ENCODE measurements around the gene TP53TG5.

TP53TG5 gene

DNA sequence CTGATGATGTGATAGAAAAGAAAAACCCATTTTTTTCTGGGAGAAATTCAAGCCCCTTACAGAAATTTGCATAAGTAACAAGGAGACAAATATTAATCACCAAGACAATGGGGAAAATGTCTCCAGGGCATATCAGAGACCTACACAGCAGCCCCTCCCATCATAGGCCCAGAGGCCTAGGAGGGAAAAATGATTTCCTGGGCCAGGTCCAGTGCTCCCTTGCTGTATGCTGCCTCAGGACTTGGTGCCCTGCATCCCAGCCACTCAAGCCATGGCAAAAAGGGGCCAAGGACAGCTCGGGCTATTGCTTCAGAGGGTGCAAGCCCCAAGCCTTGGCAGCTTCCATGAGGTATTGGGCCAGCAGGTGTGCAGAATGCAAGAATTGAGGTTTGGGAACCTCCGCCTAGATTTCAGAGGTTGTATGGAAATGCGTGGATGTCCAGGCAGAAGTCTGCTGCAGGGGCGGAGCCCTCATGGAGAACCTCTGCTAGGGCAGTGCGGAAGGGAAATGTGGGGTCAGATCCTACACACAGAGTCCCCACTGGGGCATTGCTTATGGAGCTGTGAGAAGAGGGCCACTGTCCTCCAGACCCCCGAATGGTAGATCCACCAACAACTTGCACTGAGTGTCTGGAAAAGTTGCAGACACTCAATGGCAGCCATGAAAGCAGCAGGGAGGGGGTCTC lies 22.4 kb upstream of the TP53TG5 start:
- ATAC-seq, result no peak
- TF ChIP-seq ZFP30 (CRISPR knock-in tag; IDR thresholded peaks at IDR 0.05) (no peak), TCF4 (CRISPR knock-in tag; IDR thresholded peaks at IDR 0.05; ENCODE audit: borderline replicate concordance) (no peak), ZNF565 (CRISPR knock-in tag; conservative IDR thresholded peaks at IDR 0.05; ENCODE audit: low read depth) (no peak), ZNF70 (CRISPR knock-in tag; IDR thresholded peaks at IDR 0.05) (no peak), ISL1 (CRISPR knock-in tag; IDR thresholded peaks at IDR 0.05) (no peak), GLIS3 (CRISPR knock-in tag; IDR thresholded peaks at IDR 0.05) (no peak), BACH2 (CRISPR knock-in tag; IDR thresholded peaks at IDR 0.05; ENCODE audit: borderline replicate concordance) (no peak)
- TF ChIP-seq, protein P1, sequence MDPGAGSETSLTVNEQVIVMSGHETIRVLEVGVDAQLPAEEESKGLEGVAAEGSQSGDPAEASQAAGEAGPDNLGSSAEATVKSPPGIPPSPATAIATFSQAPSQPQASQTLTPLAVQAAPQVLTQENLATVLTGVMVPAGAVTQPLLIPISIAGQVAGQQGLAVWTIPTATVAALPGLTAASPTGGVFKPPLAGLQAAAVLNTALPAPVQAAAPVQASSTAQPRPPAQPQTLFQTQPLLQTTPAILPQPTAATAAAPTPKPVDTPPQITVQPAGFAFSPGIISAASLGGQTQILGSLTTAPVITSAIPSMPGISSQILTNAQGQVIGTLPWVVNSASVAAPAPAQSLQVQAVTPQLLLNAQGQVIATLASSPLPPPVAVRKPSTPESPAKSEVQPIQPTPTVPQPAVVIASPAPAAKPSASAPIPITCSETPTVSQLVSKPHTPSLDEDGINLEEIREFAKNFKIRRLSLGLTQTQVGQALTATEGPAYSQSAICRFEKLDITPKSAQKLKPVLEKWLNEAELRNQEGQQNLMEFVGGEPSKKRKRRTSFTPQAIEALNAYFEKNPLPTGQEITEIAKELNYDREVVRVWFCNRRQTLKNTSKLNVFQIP (CRISPR knock-in tag; IDR thresholded peaks at IDR 0.05; ENCODE audit: borderline replicate concordance, low read depth), result no peak
- TF ChIP-seq, protein P2, sequence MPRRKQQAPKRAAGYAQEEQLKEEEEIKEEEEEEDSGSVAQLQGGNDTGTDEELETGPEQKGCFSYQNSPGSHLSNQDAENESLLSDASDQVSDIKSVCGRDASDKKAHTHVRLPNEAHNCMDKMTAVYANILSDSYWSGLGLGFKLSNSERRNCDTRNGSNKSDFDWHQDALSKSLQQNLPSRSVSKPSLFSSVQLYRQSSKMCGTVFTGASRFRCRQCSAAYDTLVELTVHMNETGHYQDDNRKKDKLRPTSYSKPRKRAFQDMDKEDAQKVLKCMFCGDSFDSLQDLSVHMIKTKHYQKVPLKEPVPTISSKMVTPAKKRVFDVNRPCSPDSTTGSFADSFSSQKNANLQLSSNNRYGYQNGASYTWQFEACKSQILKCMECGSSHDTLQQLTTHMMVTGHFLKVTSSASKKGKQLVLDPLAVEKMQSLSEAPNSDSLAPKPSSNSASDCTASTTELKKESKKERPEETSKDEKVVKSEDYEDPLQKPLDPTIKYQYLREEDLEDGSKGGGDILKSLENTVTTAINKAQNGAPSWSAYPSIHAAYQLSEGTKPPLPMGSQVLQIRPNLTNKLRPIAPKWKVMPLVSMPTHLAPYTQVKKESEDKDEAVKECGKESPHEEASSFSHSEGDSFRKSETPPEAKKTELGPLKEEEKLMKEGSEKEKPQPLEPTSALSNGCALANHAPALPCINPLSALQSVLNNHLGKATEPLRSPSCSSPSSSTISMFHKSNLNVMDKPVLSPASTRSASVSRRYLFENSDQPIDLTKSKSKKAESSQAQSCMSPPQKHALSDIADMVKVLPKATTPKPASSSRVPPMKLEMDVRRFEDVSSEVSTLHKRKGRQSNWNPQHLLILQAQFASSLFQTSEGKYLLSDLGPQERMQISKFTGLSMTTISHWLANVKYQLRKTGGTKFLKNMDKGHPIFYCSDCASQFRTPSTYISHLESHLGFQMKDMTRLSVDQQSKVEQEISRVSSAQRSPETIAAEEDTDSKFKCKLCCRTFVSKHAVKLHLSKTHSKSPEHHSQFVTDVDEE (CRISPR knock-in tag; IDR thresholded peaks at IDR 0.05), result no peak

DNA sequence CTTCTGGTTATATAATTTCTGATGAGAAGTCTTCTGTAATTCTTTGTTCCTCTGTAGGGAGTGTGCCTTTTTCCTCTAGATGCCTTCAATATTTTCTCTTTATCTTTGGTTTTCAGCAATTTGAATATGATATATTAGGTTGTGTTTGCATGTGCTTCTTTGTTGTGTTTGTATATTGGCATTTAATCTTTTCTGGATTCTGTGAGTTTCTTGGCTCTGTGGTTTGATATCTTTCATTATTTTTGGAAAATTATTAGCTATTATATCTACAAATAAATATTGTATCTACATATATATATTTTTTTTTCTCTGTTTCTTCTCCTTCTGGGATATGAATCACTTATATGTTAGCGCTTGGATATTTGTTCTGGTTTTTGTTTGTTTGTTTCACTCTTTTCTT lies 20.9 kb upstream of the TP53TG5 start:
- ATAC-seq, result no peak
- TF ChIP-seq TCF4 (CRISPR knock-in tag; IDR thresholded peaks at IDR 0.05; ENCODE audit: borderline replicate concordance) (no peak), PPARA (CRISPR knock-in tag; IDR thresholded peaks at IDR 0.05; ENCODE audit: borderline replicate concordance) (no peak), ZNF565 (CRISPR knock-in tag; conservative IDR thresholded peaks at IDR 0.05; ENCODE audit: low read depth) (no peak), ZFP30 (CRISPR knock-in tag; IDR thresholded peaks at IDR 0.05) (no peak), BACH2 (CRISPR knock-in tag; IDR thresholded peaks at IDR 0.05; ENCODE audit: borderline replicate concordance) (no peak), CSDC2 (CRISPR knock-in tag; IDR thresholded peaks at IDR 0.05) (no peak), ZFP3 (CRISPR knock-in tag; IDR thresholded peaks at IDR 0.05) (no peak), ZNF70 (CRISPR knock-in tag; IDR thresholded peaks at IDR 0.05) (no peak), ISL1 (CRISPR knock-in tag; IDR thresholded peaks at IDR 0.05) (no peak), RARB (CRISPR knock-in tag; IDR thresholded peaks at IDR 0.05) (no peak), GLIS3 (CRISPR knock-in tag; IDR thresholded peaks at IDR 0.05) (no peak), SNAI2 (CRISPR knock-in tag; IDR thresholded peaks at IDR 0.05) (no peak), OSR1 (CRISPR knock-in tag; IDR thresholded peaks at IDR 0.05) (no peak), ZC3H10 (CRISPR knock-in tag; IDR thresholded peaks at IDR 0.05) (no peak), ESRRG (CRISPR knock-in tag; IDR thresholded peaks at IDR 0.05) (no peak)
- TF ChIP-seq, protein P3, sequence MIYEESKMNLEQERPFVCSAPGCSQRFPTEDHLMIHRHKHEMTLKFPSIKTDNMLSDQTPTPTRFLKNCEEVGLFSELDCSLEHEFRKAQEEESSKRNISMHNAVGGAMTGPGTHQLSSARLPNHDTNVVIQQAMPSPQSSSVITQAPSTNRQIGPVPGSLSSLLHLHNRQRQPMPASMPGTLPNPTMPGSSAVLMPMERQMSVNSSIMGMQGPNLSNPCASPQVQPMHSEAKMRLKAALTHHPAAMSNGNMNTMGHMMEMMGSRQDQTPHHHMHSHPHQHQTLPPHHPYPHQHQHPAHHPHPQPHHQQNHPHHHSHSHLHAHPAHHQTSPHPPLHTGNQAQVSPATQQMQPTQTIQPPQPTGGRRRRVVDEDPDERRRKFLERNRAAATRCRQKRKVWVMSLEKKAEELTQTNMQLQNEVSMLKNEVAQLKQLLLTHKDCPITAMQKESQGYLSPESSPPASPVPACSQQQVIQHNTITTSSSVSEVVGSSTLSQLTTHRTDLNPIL (CRISPR knock-in tag; IDR thresholded peaks at IDR 0.05; ENCODE audit: low read depth), result no peak
- TF ChIP-seq, protein P4, sequence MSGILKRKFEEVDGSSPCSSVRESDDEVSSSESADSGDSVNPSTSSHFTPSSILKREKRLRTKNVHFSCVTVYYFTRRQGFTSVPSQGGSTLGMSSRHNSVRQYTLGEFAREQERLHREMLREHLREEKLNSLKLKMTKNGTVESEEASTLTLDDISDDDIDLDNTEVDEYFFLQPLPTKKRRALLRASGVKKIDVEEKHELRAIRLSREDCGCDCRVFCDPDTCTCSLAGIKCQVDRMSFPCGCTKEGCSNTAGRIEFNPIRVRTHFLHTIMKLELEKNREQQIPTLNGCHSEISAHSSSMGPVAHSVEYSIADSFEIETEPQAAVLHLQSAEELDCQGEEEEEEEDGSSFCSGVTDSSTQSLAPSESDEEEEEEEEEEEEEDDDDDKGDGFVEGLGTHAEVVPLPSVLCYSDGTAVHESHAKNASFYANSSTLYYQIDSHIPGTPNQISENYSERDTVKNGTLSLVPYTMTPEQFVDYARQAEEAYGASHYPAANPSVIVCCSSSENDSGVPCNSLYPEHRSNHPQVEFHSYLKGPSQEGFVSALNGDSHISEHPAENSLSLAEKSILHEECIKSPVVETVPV (CRISPR knock-in tag; IDR thresholded peaks at IDR 0.05), result no peak
- TF ChIP-seq, protein P2 (CRISPR knock-in tag; IDR thresholded peaks at IDR 0.05), result no peak
- TF ChIP-seq, protein P5, sequence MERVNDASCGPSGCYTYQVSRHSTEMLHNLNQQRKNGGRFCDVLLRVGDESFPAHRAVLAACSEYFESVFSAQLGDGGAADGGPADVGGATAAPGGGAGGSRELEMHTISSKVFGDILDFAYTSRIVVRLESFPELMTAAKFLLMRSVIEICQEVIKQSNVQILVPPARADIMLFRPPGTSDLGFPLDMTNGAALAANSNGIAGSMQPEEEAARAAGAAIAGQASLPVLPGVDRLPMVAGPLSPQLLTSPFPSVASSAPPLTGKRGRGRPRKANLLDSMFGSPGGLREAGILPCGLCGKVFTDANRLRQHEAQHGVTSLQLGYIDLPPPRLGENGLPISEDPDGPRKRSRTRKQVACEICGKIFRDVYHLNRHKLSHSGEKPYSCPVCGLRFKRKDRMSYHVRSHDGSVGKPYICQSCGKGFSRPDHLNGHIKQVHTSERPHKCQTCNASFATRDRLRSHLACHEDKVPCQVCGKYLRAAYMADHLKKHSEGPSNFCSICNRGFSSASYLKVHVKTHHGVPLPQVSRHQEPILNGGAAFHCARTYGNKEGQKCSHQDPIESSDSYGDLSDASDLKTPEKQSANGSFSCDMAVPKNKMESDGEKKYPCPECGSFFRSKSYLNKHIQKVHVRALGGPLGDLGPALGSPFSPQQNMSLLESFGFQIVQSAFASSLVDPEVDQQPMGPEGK (CRISPR knock-in tag; IDR thresholded peaks at IDR 0.05; ENCODE audit: borderline replicate concordance), result no peak
- TF ChIP-seq, protein P1 (CRISPR knock-in tag; IDR thresholded peaks at IDR 0.05; ENCODE audit: borderline replicate concordance, low read depth), result no peak
